H1 (cell line): ENCODE measurements around the gene ODC1. TPM values are rescaled to one million over a fixed set of nuclear protein-coding genes. Genes with fewer than 3 reads are reported as not detected.

Experiments
- CTCF ChIA-PET: fragments of 300-600 bp; sonication (Branson Sonifier 250); formaldehyde crosslinking; loops from one replicate; lab custom pipeline; 2021; ENCODE audit not compliant: partially characterized antibody; lab: Charles Lee
- POLR2A ChIA-PET: fragments of 300-600 bp; sonication (Branson Sonifier 250); formaldehyde crosslinking; loops from one replicate; lab custom pipeline; 2021; ENCODE audit warnings: inconsistent platforms; ENCODE audit not compliant: partially characterized antibody; lab: Charles Lee
- DNase-seq, 2 experiments: peaks; one replicate each; pipeline versions ENCODE4 v3.0.0 to v3.0.0-alpha.2; 2010 to 2022; ENCODE audit warnings: low spot score in 2 of 2, low read depth in 1 of 2, mixed read lengths in 1 of 2
- FAIRE-seq: peaks from 2 replicates; lab custom pipeline; 2011; peaks lifted over from hg19 to GRCh38; lab: Jason Lieb, UNC
- H2AFZ ChIP-seq: 2 replicates; pipeline ENCODE4 v1.8.1; 2012; ENCODE audit warnings: low read length, inconsistent platforms
- H2AK5ac ChIP-seq: 2 replicates; pipeline ENCODE4 v1.6.1; 2013; ENCODE audit warnings: low read depth, low read length
- H2BK120ac ChIP-seq: replicated peaks from 2 replicates; pipeline ENCODE3; 2013; ENCODE audit warnings: low read depth, low read length, inconsistent platforms
- H2BK12ac ChIP-seq: 2 replicates; pipeline ENCODE4 v1.6.1; 2013; ENCODE audit warnings: low read depth, low read length
- H2BK15ac ChIP-seq: 2 replicates; pipeline ENCODE4 v1.6.1; 2013; ENCODE audit warnings: low read length
- H2BK20ac ChIP-seq: 2 replicates; pipeline ENCODE4 v1.6.1; 2013; ENCODE audit warnings: low read length
- H2BK5ac ChIP-seq: 2 replicates; pipeline ENCODE4 v1.6.1; 2013; ENCODE audit warnings: low read depth, low read length
- H3K14ac ChIP-seq: 2 replicates; pipeline ENCODE4 v1.6.1; 2013; ENCODE audit warnings: inconsistent platforms; ENCODE audit not compliant: insufficient read length
- H3K18ac ChIP-seq: 2 replicates; pipeline ENCODE4 v1.6.1; 2013; ENCODE audit warnings: low read length; ENCODE audit errors: extremely low read depth
- H3K23ac ChIP-seq: 2 replicates; pipeline ENCODE4 v1.6.1; 2013; ENCODE audit warnings: inconsistent platforms; ENCODE audit not compliant: insufficient read length
- H3K23me2 ChIP-seq: 2 replicates; pipeline ENCODE4 v1.6.1; 2013; ENCODE audit warnings: low read depth, low read length
- H3K27ac ChIP-seq: 2 replicates; pipeline ENCODE4 v1.6.1; 2011; ENCODE audit warnings: low read depth, low read length, inconsistent platforms
- H3K27me3 ChIP-seq, 4 experiments: replicated peaks in 1 of 4; 1 replicate in 1 of 4; 2 replicates in 3 of 4; pipeline versions ENCODE4 v1.6.1 to v1.8.1; 2011 to 2013; ENCODE audit warnings: low read length in 3 of 4, mild to moderate bottlenecking in 3 of 4, inconsistent platforms in 2 of 4, mixed read lengths in 2 of 4, moderate library complexity in 1 of 4; ENCODE audit not compliant: control insufficient read depth in 3 of 4, insufficient read depth in 3 of 4; ENCODE audit errors: extremely low read depth in 1 of 4
- H3K36me3 ChIP-seq, 4 experiments: 2 replicates each; pipeline versions ENCODE4 v1.6.1 to v1.8.1; 2011 to 2013; ENCODE audit warnings: mild to moderate bottlenecking in 4 of 4, low read length in 3 of 4, moderate library complexity in 2 of 4, control low read depth in 1 of 4, inconsistent platforms in 1 of 4; ENCODE audit not compliant: insufficient read depth in 4 of 4, control insufficient read depth in 2 of 4
- H3K4ac ChIP-seq: replicated peaks from 2 replicates; pipeline ENCODE3; 2013; ENCODE audit warnings: low read length, low read depth, mixed read lengths, inconsistent platforms; ENCODE audit not compliant: insufficient read length
- H3K4me1 ChIP-seq, 4 experiments: replicated peaks in 1 of 4; 1 replicate in 1 of 4; 2 replicates in 3 of 4; pipeline versions ENCODE4 v1.6.1 to v1.8.1; 2011 to 2013; ENCODE audit warnings: low read length in 3 of 4, inconsistent platforms in 2 of 4, mixed read lengths in 1 of 4; ENCODE audit not compliant: insufficient read depth in 4 of 4, control insufficient read depth in 3 of 4
- H3K4me2 ChIP-seq, 2 experiments: 2 replicates each; pipeline versions ENCODE4 v1.6.1 to v1.8.1; 2011 to 2013; ENCODE audit warnings: low read depth in 2 of 2, low read length in 2 of 2, control low read depth in 1 of 2, inconsistent platforms in 1 of 2, mild to moderate bottlenecking in 1 of 2; ENCODE audit not compliant: insufficient read depth in 1 of 2
- H3K4me3 ChIP-seq, 4 experiments: fragments of 200-600, 300-600 bp in 1 of 4; sonication (generic), shearing (Covaris generic), sonication (Bioruptor Twin) in 1 of 4; 2 replicates each; pipeline versions ENCODE4 v1.5.1 to v1.8.1; 2011 to 2016; ENCODE audit warnings: low read length in 4 of 4, low read depth in 3 of 4, control low read depth in 2 of 4, inconsistent platforms in 2 of 4, mild to moderate bottlenecking in 2 of 4, mixed read lengths in 1 of 4, moderate library complexity in 1 of 4; ENCODE audit not compliant: insufficient read depth in 2 of 4; ENCODE audit errors: extremely low read depth in 1 of 4
- H3K56ac ChIP-seq: replicated peaks from 2 replicates; pipeline ENCODE3; 2013; ENCODE audit warnings: low read depth, mild to moderate bottlenecking, mixed read lengths, low read length, inconsistent platforms; ENCODE audit not compliant: insufficient read length
- H3K79me1 ChIP-seq: 2 replicates; pipeline ENCODE4 v1.6.1; 2013; ENCODE audit warnings: low read depth, low read length, control low read depth
- H3K79me2 ChIP-seq, 2 experiments: 2 replicates each; pipeline versions ENCODE4 v1.6.1 to v1.8.1; 2012 to 2013; ENCODE audit warnings: low read length in 2 of 2, mild to moderate bottlenecking in 2 of 2, inconsistent platforms in 1 of 2; ENCODE audit not compliant: insufficient read depth in 2 of 2, control insufficient read depth in 1 of 2
- H3K9ac ChIP-seq, 4 experiments: replicated peaks in 1 of 4; 1 replicate in 1 of 4; 2 replicates in 3 of 4; pipeline versions ENCODE4 v1.6.1 to v1.8.1; 2011 to 2013; ENCODE audit warnings: low read depth in 3 of 4, low read length in 3 of 4, control low read depth in 2 of 4, mild to moderate bottlenecking in 2 of 4, moderate library complexity in 2 of 4, inconsistent platforms in 1 of 4; ENCODE audit errors: extremely low read depth in 1 of 4
- H3K9me3 ChIP-seq, 2 experiments: 2 replicates each; pipeline versions ENCODE4 v1.6.1 to v1.8.1; 2012 to 2013; ENCODE audit warnings: mild to moderate bottlenecking in 2 of 2, moderate library complexity in 2 of 2, control low read depth in 1 of 2, inconsistent platforms in 1 of 2, low read depth in 1 of 2, low read length in 1 of 2, mixed read lengths in 1 of 2; ENCODE audit not compliant: insufficient read depth in 2 of 2
- H4K20me1 ChIP-seq, 2 experiments: replicated peaks in 1 of 2; 2 replicates each; pipeline versions ENCODE3 to v1.8.1; 2011 to 2013; ENCODE audit warnings: inconsistent platforms in 2 of 2, low read length in 2 of 2, mild to moderate bottlenecking in 1 of 2; ENCODE audit not compliant: insufficient read depth in 2 of 2, control insufficient read depth in 1 of 2
- H4K5ac ChIP-seq: 2 replicates; pipeline ENCODE4 v1.6.1; 2013; ENCODE audit warnings: low read length, low read depth, mixed read lengths, inconsistent platforms; ENCODE audit not compliant: insufficient read length
- H4K8ac ChIP-seq: 2 replicates; pipeline ENCODE4 v1.8.0; 2013; ENCODE audit warnings: mild to moderate bottlenecking, moderate library complexity, low read length, inconsistent platforms; ENCODE audit not compliant: insufficient read depth; ENCODE audit errors: extremely low read depth
- H4K91ac ChIP-seq: replicated peaks from 2 replicates; pipeline ENCODE3; 2013; ENCODE audit warnings: low read length, mixed read lengths, inconsistent platforms; ENCODE audit not compliant: insufficient read length
- GABPA ChIP-seq: IDR thresholded peaks from 2 replicates; pipeline ENCODE4 v1.6.1; 2011; ENCODE audit warnings: mild to moderate bottlenecking, low read length, moderate library complexity, borderline replicate concordance; ENCODE audit not compliant: insufficient read depth
- MAFK ChIP-seq: IDR thresholded peaks from 2 replicates; pipeline ENCODE4 v1.6.1; 2012; ENCODE audit warnings: low read depth, mild to moderate bottlenecking, improper control_type of control experiment, low read length
- RXRA ChIP-seq: IDR thresholded peaks from 2 replicates; pipeline ENCODE4 v1.6.1; 2011; ENCODE audit warnings: low read depth, mild to moderate bottlenecking, low read length, moderate library complexity; ENCODE audit not compliant: insufficient read depth
- WGBS, 2 experiments: shearing (Covaris generic) in 1 of 2; methylation state at CpG; one replicate each; pipeline versions ENCODE4 v1.1.6 to v1.1.7; 2013 to 2015; ENCODE audit warnings: low lambda C conversion rate in 2 of 2, mixed read lengths in 2 of 2, inconsistent platforms in 1 of 2, low coverage in 1 of 2, missing lambda C conversion rate in 1 of 2; ENCODE audit not compliant: insufficient replicate concordance in 2 of 2, insufficient coverage in 1 of 2, insufficient read length in 1 of 2; ENCODE audit errors: extremely low coverage in 1 of 2, missing lambda C conversion rate in 1 of 2; 5-methylcytosine and 5-hydroxymethylcytosine counted together
- polyA plus RNA-seq, 7 experiments: library from polyadenylated mRNA; depleted of rRNA in 3 of 7; stranded (reverse) in 5 of 7; unstranded in 2 of 7; fragments of >200 nt in 5 of 7; fragments of 200-250 nt in 2 of 7; gene quantifications; 1 replicate in 5 of 7; 2 replicates in 1 of 7; 4 replicates in 1 of 7; pipeline versions ENCODE4 v1.2.1 to v1.2.3, GENCODE V29; 2011 to 2013; ENCODE audit warnings: missing spikeins in 2 of 7, mixed read lengths in 2 of 7
- total RNA-seq: library from RNA; stranded (reverse); fragmentation: NEBNext Ultra II Directional; extraction: Animal tissue kit (Norgen Biotek cat#: 25700); gene quantifications from 2 replicates; pipeline ENCODE4 v1.2.1, GENCODE V29; 2021

Gene ODC1
- total and polyA plus RNA-seq, 2 of the 8 experiments (the other 6 are each of a cell fraction or from before 2014, with no cell fraction given): 57.2 to 76.7 TPM

DNA sequence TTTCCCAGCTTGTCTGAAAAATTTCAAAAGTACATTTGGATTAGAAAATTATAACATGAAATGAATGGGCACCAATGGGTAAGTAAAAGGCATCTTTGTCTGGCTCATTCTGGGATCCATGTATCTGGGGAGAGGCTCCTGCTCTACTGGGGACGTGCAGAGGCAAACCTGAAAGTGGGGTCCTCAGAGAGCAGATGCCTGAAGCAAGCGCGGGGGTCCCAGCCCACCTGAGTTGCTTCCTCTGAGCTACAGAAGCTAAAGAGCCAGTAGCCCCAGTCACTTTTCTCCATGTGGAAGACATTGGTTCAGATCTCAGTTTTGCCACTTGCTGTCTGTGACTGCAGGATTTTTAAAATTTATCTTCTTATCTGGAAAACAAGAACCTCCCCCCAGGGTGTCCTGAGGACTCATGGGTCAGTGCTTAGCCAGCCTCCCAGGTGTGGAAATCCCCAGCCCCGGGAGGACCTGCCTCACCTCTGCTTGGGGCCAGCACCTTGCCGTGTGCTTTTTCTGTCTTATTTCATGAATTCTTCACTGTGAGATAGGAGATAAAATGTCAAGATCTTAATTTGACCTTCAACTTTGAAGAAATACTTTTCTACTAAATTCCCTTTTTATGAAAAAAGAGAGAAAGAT is 25.1 kb upstream of the ODC1 start:
- H4K20me1 ChIP-seq: no peaks in the 10 kb centered on the region
- no peak overlapping the region for H4K5ac ChIP-seq
- no peaks in the 10 kb centered on the region for H3K36me3 ChIP-seq
- no peak overlapping the region for H3K27ac ChIP-seq
- no peak overlapping the region for H3K14ac ChIP-seq
- H4K91ac ChIP-seq: no peak overlapping the region
- H3K4me3 ChIP-seq: no peak overlapping the region
- H2BK20ac ChIP-seq: no peak overlapping the region
- H2BK12ac ChIP-seq: no peak overlapping the region
- no peak overlapping the region for H2BK5ac ChIP-seq
- FAIRE-seq: no peak
- no peaks in the 10 kb centered on the region for H3K23me2 ChIP-seq
- H3K23ac ChIP-seq: no peak overlapping the region
- TF ChIP-seq GABPA: no peak
- TF ChIP-seq MAFK: no peak
- no peak for TF ChIP-seq RXRA
- no peaks in the 10 kb centered on the region for H3K79me2 ChIP-seq
- no peaks in the 10 kb centered on the region; a peak in 1 of 7 replicates for H3K4me1 ChIP-seq
- ChIA-PET CTCF (interaction anchor here (1.0 to 2.2 kb wide), 9 partner anchors 9 to 184 kb away, joined by 3 to 15 read pairs (median 3); no protein-coding TSS in a partner anchor), POLR2A (no interaction called here)
- H2BK120ac ChIP-seq: no peak overlapping the region
- no peaks in the 10 kb centered on the region for H3K27me3 ChIP-seq
- no peak overlapping the region for H3K18ac ChIP-seq
- H3K56ac ChIP-seq: no peak overlapping the region
- no peak overlapping the region for H3K4me2 ChIP-seq
- H3K79me1 ChIP-seq: no peaks in the 10 kb centered on the region
- no peak overlapping the region for H3K4ac ChIP-seq
- DNase-seq: no peak
- H2BK15ac ChIP-seq: no peak overlapping the region
- H2AFZ ChIP-seq: no peak overlapping the region
- H3K9ac ChIP-seq: no peak overlapping the region
- H4K8ac ChIP-seq: no peak overlapping the region
- WGBS, 2 experiments: 93% methylated on average over 5 of the region's 5 CpGs; no CpG with 5 or more reads in 1 of the 2 experiments
- no peaks in the 10 kb centered on the region for H3K9me3 ChIP-seq
- H2AK5ac ChIP-seq: no peak overlapping the region
